ENCODE measurements around the gene PCYT2. TPM values are rescaled to one million over a fixed set of nuclear protein-coding genes. Genes with fewer than 3 reads are reported as not detected.

Gene PCYT2
- total and polyA plus RNA-seq, 2 donors (not counting 3 experiments of a cell fraction or from before 2014, with no cell fraction given) = 52.0 to 57.1 TPM

DNA sequence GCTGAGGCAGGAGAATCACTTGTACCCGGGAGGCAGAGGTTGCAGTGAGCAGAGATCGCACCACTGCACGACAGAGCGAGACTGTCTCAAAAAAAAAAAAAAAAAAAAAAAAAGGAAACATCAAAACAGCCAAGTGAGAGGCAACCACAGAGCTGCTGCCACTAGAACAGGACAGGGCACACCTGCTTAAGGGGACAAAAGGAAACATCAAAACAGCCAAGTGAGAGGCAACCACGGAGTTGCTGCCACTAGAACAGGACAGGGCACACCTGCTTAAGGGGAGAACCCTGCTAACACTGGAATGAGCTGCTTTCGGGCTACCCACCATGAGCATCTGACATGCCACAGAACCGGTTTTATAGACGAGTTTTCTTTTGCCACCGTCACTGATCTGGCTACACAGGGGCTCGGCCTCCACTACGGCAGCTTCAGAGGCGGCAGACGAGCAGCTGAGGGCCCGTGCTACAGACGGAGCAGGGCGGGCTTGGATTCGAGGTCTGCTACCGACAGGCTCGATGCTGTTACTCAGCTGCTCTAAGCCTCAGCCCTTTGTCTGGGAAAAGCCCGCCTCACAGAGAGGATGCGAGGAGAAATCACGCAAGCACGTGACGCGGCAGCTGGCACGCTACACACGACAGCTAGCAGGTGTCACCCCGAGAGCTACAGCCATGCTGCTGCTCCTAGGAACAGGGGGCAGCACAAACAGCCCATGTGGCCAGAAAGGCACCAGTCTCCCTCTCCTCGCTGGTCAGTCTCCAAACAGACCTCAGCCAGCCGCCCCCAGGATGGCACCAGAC is 52.8 kb downstream of the PCYT2 start:
- H2AFZ ChIP-seq (ENCODE audit: low read depth, low read length) = no peak overlapping the region
- peak overlapping the region in 2 of 3 experiments; percentile 76 to 97 for H3K4me3 ChIP-seq (replicated peaks in 1 of 3; ENCODE audit: insufficient read depth in 1 of 3, low read depth in 1 of 3, low read length in 3 of 3)
- dilution Hi-C loops (cut with MboI; ENCODE audit: extremely low pct_ligation_motif_present, low sequenced_read_pairs) (no loop called here), intact Hi-C loops (cut with micrococcal nuclease) (no loop called here)
- peaks cover 8 to 34% of the 10 kb centered on the region in 2 experiments for H3K36me3 ChIP-seq (ENCODE audit: control insufficient read depth in 2 of 2, extremely low read depth in 1 of 2, insufficient read depth in 2 of 2, low read length in 2 of 2)
- H3K27me3 ChIP-seq (ENCODE audit: control insufficient read depth in 2 of 2, insufficient read depth in 2 of 2, low read length in 2 of 2) = no peaks in the 10 kb centered on the region
- peaks cover 59% of the 10 kb centered on the region for H3K79me2 ChIP-seq (ENCODE audit: control insufficient read depth, insufficient read depth, low read length)
- H3K27ac ChIP-seq (ENCODE audit: insufficient read depth, low read depth, low read length) = no peak overlapping the region
- TF ChIP-seq GATA2 (IDR thresholded peaks at IDR 0.05; ENCODE audit: insufficient read depth, insufficient read length, low read depth, low read length) (no peak), POLR2A (IDR thresholded peaks at IDR 0.05; ENCODE audit: low read depth, low read length) (no peak), POLR2AphosphoS5 (IDR thresholded peaks at IDR 0.05; ENCODE audit: insufficient read depth, low read depth, low read length) (no peak), JUN (IDR thresholded peaks at IDR 0.05; ENCODE audit: borderline replicate concordance, insufficient read depth, insufficient read length, low read depth) (no peak), FOS (IDR thresholded peaks at IDR 0.05; ENCODE audit: borderline replicate concordance, insufficient read depth, low read length) (no peak), MYC (IDR thresholded peaks at IDR 0.05; ENCODE audit: low read depth, low read length) (no peak), EZH2 (IDR thresholded peaks at IDR 0.05; ENCODE audit: borderline replicate concordance, low read depth, low read length, severe bottlenecking) (no peak)
- TF ChIP-seq, protein P1, sequence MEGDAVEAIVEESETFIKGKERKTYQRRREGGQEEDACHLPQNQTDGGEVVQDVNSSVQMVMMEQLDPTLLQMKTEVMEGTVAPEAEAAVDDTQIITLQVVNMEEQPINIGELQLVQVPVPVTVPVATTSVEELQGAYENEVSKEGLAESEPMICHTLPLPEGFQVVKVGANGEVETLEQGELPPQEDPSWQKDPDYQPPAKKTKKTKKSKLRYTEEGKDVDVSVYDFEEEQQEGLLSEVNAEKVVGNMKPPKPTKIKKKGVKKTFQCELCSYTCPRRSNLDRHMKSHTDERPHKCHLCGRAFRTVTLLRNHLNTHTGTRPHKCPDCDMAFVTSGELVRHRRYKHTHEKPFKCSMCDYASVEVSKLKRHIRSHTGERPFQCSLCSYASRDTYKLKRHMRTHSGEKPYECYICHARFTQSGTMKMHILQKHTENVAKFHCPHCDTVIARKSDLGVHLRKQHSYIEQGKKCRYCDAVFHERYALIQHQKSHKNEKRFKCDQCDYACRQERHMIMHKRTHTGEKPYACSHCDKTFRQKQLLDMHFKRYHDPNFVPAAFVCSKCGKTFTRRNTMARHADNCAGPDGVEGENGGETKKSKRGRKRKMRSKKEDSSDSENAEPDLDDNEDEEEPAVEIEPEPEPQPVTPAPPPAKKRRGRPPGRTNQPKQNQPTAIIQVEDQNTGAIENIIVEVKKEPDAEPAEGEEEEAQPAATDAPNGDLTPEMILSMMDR (IDR thresholded peaks at IDR 0.05; ENCODE audit: extremely low read depth in 1 of 2, insufficient read depth in 1 of 2, low read depth in 1 of 2, low read length in 2 of 2) = no peak
- TF ChIP-seq, protein P2, sequence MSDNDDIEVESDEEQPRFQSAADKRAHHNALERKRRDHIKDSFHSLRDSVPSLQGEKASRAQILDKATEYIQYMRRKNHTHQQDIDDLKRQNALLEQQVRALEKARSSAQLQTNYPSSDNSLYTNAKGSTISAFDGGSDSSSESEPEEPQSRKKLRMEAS (IDR thresholded peaks at IDR 0.05; ENCODE audit: insufficient read depth, insufficient read length) = no peak
- DNase-seq (ENCODE audit: low read depth, low spot score) (no peak), FAIRE-seq (no peak)
- no peaks in the 10 kb centered on the region for H3K9me3 ChIP-seq (replicated peaks; ENCODE audit: control insufficient read depth, insufficient read depth, low read length)
- no TSS peak for BruUV-seq (replicated peaks)
- H3K9ac ChIP-seq (replicated peaks; ENCODE audit: extremely low read depth, insufficient read depth, low read length) = no peak overlapping the region
- no peaks in the 10 kb centered on the region for H4K20me1 ChIP-seq (replicated peaks; ENCODE audit: control insufficient read depth, extremely low read depth, insufficient read depth, low read length)
- CTCF ChIA-PET = no interaction called here
- H3K9me1 ChIP-seq (replicated peaks; ENCODE audit: control insufficient read depth, extremely low read depth, insufficient read depth, low read length) = no peaks in the 10 kb centered on the region
- peaks cover 20% of the 10 kb centered on the region for H3K4me1 ChIP-seq (ENCODE audit: control insufficient read depth, extremely low read depth, insufficient read depth, low read length)
- POLR2A ChIA-PET = interaction anchor here (0.7 kb wide), 1 partner anchor 92 kb away, joined by 3 read pairs; no protein-coding TSS in a partner anchor
- H3K4me2 ChIP-seq (ENCODE audit: insufficient read depth, low read length) = peak overlapping the region; percentile 66

Measured in endothelial cell of umbilical vein (primary cell).